Uterus (tissue), 4 donors: ENCODE measurements around the gene ADAP1. TPM values are rescaled to one million over a fixed set of nuclear protein-coding genes. Genes with fewer than 3 reads are reported as not detected.

Experiments
- DNase-seq, 2 donors: peaks; one replicate each; pipeline ENCODE4 v3.0.0-alpha.2; 2019 to 2020
- H3K27ac ChIP-seq, 2 donors: fragments of 200-600 bp; sonication (generic); 1 replicate in 1 of 2; 2 replicates in 1 of 2; pipeline ENCODE4 v1.5.1; 2016 to 2018
- H3K27me3 ChIP-seq, 2 donors: fragments of 200-600 bp; sonication (generic); one replicate each; pipeline ENCODE4 v1.5.1; 2018 to 2019; ENCODE audit warnings: control low read depth in 1 of 2
- H3K36me3 ChIP-seq, 2 donors: fragments of 200-600 bp; sonication (generic); one replicate each; pipeline ENCODE4 v1.5.1; 2019; ENCODE audit warnings: control low read depth in 1 of 2
- H3K4me1 ChIP-seq, 2 donors: fragments of 200-600 bp; sonication (generic); one replicate each; pipeline ENCODE4 v1.5.1; 2018 to 2019; ENCODE audit warnings: control low read depth in 1 of 2
- H3K4me3 ChIP-seq, 2 donors: fragments of 200-600 bp; sonication (generic); 1 replicate in 1 of 2; 2 replicates in 1 of 2; pipeline ENCODE4 v1.5.1; 2018 to 2019; ENCODE audit warnings: mild to moderate bottlenecking in 1 of 2
- H3K9me3 ChIP-seq, 2 donors: fragments of 200-600 bp; sonication (generic); one replicate each; pipeline ENCODE4 v1.5.1; 2019; ENCODE audit warnings: control low read depth in 1 of 2
- POLR2A ChIP-seq, 2 donors: fragments of 450-650 bp; IDR thresholded peaks; one replicate each; pipeline ENCODE4 v1.6.1; 2016; ENCODE audit warnings: antibody characterized with exemption in 2 of 2, mild to moderate bottlenecking in 1 of 2, moderate library complexity in 1 of 2
- intact Hi-C: fragments of 100-400 bp; cut with DNase I; formaldehyde crosslinking; loops from one replicate; pipeline ENCODE4 v1.15.1; 2023; ENCODE audit warnings: low total_unique reads
- total RNA-seq, 4 donors: library from RNA; depleted of rRNA in 3 of 4; stranded (reverse); fragments of >200 nt in 3 of 4; gene quantifications; one replicate each; pipeline versions ENCODE4 v1.1.0 to v1.2.4, GENCODE V29; 2014 to 2023
- TF ChIP-seq, protein P1 (sequence below), 4 experiments: fragments of 200-600 bp in 2 of 4; fragments of 450-650 bp in 2 of 4; sonication (generic) in 2 of 4; IDR thresholded peaks; one replicate each; pipeline ENCODE4 v1.5.1; 2016 to 2019; ENCODE audit warnings: antibody characterized with exemption in 4 of 4, mild to moderate bottlenecking in 2 of 4, moderate library complexity in 1 of 4
- donor health status: DM: yes; HTN: yes; CAD: no.

Gene ADAP1
- total RNA-seq, 4 donors from 2014 or later: 3.2 to 17.4 (median 10.9) TPM

DNA sequence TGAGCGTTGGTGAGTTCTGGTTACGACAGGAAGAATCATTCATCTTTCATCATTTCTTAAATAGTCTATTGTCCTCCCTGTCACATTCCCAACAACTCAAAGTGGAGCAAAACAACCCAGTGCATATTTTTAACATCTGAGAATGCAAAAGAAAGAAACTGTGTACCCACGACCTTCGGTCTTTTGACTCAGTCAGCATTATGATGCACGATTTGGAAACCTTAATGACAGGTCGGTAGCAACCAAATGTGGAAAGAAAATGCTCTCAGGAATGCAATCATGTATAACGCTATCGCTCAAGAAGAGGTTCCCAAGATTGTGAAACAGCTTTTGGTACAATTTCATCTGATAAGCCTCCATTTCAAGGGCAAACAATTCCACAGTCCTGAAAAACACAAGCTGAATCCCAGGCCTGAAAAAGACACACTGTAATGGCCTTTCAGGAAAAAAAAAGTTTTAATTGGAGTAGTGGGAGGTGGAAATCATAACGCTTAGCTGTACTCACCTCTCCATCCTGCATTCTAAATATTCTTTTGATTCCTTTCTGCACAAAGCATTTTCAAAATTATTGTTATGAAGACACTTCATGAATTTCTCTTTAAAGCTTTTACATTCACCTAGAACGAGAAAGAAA, 18.3 kb upstream of the ADAP1 start:
- intact Hi-C loops: no loop called here
- Histone ChIP-seq H3K4me3 (no peak overlapping the region), H3K27me3 (no peaks in the 10 kb centered on the region), H3K27ac (no peak overlapping the region), H3K4me1 (peaks cover 0 to 6% of the 10 kb centered on the region in 2 donors), H3K36me3 (no peaks in the 10 kb centered on the region), H3K9me3 (no peaks in the 10 kb centered on the region)
- no peak for DNase-seq
- no peak for TF ChIP-seq POLR2A (IDR thresholded peaks at IDR 0.05)
- TF ChIP-seq, protein P1, sequence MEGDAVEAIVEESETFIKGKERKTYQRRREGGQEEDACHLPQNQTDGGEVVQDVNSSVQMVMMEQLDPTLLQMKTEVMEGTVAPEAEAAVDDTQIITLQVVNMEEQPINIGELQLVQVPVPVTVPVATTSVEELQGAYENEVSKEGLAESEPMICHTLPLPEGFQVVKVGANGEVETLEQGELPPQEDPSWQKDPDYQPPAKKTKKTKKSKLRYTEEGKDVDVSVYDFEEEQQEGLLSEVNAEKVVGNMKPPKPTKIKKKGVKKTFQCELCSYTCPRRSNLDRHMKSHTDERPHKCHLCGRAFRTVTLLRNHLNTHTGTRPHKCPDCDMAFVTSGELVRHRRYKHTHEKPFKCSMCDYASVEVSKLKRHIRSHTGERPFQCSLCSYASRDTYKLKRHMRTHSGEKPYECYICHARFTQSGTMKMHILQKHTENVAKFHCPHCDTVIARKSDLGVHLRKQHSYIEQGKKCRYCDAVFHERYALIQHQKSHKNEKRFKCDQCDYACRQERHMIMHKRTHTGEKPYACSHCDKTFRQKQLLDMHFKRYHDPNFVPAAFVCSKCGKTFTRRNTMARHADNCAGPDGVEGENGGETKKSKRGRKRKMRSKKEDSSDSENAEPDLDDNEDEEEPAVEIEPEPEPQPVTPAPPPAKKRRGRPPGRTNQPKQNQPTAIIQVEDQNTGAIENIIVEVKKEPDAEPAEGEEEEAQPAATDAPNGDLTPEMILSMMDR (IDR thresholded peaks at IDR 0.05): no peak

DNA sequence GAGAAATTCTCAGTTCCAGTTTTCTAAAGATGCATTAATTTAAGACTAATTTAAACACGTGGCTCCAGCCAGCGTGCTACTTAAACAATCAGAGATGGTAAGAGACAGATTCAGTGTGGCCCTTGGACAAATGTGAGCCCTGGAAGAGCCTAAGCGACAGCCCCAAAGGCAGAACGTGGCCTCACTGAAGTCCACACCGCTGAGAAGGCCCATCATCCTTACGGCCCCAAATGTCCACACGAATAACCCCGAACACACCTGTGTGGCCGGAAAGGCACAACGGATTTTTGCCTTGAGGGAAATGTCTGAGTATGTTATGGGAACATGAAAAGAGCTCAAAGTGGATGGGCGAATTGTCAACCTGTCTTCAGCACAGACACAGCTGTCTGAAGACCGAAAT, 17.6 kb upstream of the ADAP1 start:
- Histone ChIP-seq H3K9me3 (no peaks in the 10 kb centered on the region), H3K27me3 (no peaks in the 10 kb centered on the region), H3K27ac (no peak overlapping the region), H3K4me3 (no peak overlapping the region), H3K36me3 (no peaks in the 10 kb centered on the region), H3K4me1 (peaks cover 0 to 6% of the 10 kb centered on the region in 2 donors)
- intact Hi-C loops: no loop called here
- no peak for TF ChIP-seq POLR2A (IDR thresholded peaks at IDR 0.05)
- no peak for DNase-seq

DNA sequence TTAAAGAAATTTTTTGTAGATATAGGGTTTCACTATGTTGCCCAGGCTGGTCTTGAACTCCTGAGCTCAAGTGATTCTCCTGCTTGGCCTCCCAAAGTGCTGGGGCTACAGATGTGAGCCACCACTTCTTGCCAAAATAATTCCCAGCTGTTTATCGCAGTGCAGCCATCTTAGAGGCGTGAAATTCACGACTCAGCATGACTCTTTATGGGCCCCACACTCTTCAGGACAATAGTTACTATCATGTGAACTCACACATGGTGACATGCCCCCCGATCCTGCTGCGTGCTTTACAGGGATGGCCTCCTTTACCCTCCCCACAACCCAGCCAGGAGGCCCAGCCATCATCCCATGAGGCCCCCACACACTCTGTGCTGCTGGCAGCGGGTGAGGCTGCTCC, 16.3 kb upstream of the ADAP1 start:
- no peaks in the 10 kb centered on the region for H3K9me3 ChIP-seq
- H3K36me3 ChIP-seq: no peaks in the 10 kb centered on the region
- no peaks in the 10 kb centered on the region for H3K27me3 ChIP-seq
- no peak overlapping the region for H3K27ac ChIP-seq
- TF ChIP-seq, protein P1 (IDR thresholded peaks at IDR 0.05): no peak
- no peak for TF ChIP-seq POLR2A (IDR thresholded peaks at IDR 0.05)
- intact Hi-C loops: no loop called here
- H3K4me3 ChIP-seq: no peak overlapping the region
- peaks cover 0 to 6% of the 10 kb centered on the region in 2 donors for H3K4me1 ChIP-seq
- no peak for DNase-seq

DNA sequence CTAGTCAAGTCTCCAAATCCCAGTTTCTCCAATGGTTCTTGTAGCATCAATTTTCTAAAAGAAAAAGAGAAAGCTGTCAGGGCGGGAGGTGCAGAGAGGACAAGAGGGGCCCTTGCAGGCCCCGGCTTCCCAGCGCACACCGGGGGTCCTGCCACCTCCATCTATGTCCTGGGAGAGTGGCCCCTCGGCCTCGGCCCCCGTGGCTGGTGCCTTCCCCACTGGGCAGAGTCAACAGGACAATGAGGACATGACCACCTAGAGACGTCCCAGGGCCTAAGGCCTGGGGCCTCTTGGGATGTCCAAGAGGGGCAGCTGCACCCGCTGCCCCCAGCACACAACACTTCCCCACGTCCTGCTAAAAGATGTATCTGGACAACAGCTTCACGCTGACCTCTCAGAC, 14.9 kb upstream of the ADAP1 start:
- no peaks in the 10 kb centered on the region for H3K9me3 ChIP-seq
- H3K27me3 ChIP-seq: no peaks in the 10 kb centered on the region
- H3K27ac ChIP-seq: no peak overlapping the region
- H3K36me3 ChIP-seq: no peaks in the 10 kb centered on the region
- DNase-seq: no peak
- H3K4me3 ChIP-seq: no peak overlapping the region
- peaks cover 0 to 10% of the 10 kb centered on the region in 2 donors for H3K4me1 ChIP-seq
- TF ChIP-seq, protein P1 (IDR thresholded peaks at IDR 0.05): no peak
- no peak for TF ChIP-seq POLR2A (IDR thresholded peaks at IDR 0.05)
- intact Hi-C loops: no loop called here

DNA sequence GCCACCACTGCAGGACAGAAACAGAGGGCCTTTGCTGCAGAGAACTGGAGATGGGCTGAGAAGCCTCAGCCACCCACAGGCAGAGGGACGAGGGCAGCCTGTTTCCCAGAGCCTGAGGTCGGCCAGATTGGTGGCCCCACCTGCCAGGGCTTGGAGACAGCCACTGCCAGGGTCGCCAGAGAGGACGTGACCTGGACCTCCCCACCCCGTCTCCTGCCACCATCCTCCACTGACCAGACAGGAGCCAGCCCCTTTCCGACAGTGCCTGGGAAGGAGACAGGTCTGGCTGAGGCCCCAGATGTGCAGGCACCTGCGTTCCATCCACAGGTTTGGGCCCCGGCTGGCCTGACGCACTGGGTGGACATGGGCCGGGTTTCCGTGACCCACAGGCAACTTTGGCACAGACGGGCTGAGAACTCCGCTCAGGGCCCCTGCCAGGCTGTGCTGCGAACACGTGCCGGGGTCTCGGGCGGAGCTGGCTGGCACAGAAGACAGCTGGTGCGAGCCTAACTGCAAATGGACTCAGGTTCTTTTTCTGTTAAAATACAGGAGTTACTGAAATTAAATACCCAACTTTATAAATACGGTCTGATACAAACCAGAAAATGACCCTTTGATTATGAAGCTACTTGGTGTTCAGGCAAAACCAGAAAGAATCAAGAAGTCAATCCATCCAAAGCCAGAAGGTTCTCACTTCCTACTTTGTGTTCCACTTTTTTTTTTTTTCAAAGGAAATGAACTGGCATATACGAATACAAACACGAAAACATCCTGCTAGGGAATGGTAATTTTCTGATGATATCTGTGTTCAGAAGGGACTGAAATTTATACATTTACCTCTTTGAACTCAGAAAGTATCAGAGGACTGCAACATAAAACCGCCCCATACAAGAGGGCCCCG, 14.0 kb upstream of the ADAP1 start:
- Histone ChIP-seq H3K4me3 (no peak overlapping the region), H3K27ac (no peak overlapping the region), H3K36me3 (no peaks in the 10 kb centered on the region), H3K9me3 (no peaks in the 10 kb centered on the region), H3K27me3 (no peaks in the 10 kb centered on the region), H3K4me1 (peaks cover 0 to 15% of the 10 kb centered on the region in 2 donors)
- no peak for DNase-seq
- intact Hi-C loops: no loop called here
- no peak for TF ChIP-seq POLR2A (IDR thresholded peaks at IDR 0.05)
- TF ChIP-seq, protein P1 (IDR thresholded peaks at IDR 0.05): no peak
